HUES48 (cell line): ENCODE measurements around the gene FASTK.
"Not testable (repeated sequence)": the region's sequence is repeated elsewhere in the genome, so short reads cannot be mapped to it uniquely, and the experiment has no call there.

Experiments
- H3K27ac ChIP-seq: one replicate; pipeline ENCODE4 v1.7.0; 2013; ENCODE audit warnings: low read depth, low read length, inconsistent platforms
- H3K27me3 ChIP-seq: 2 replicates; pipeline ENCODE4 v1.6.1; 2013; ENCODE audit warnings: mild to moderate bottlenecking, low read length; ENCODE audit not compliant: control insufficient read depth, insufficient read depth
- H3K36me3 ChIP-seq: 2 replicates; pipeline ENCODE4 v1.6.1; 2013; ENCODE audit warnings: low read length; ENCODE audit not compliant: control insufficient read depth, insufficient read depth
- H3K4me1 ChIP-seq: 2 replicates; pipeline ENCODE4 v1.6.1; 2013; ENCODE audit warnings: mild to moderate bottlenecking, low read length; ENCODE audit not compliant: control insufficient read depth, insufficient read depth
- H3K4me3 ChIP-seq: 2 replicates; pipeline ENCODE4 v1.5.1; 2013; ENCODE audit warnings: mild to moderate bottlenecking, low read depth, low read length
- H3K9ac ChIP-seq: 2 replicates; pipeline ENCODE4 v1.6.1; 2013; ENCODE audit warnings: mild to moderate bottlenecking, low read depth, low read length, moderate library complexity
- H3K9me3 ChIP-seq: 2 replicates; pipeline ENCODE4 v1.6.1; 2013; ENCODE audit warnings: low read length; ENCODE audit not compliant: control insufficient read depth, insufficient read depth

The FASTK gene

GRCh38 chr7:151028131-151028947 is 52.3 kb downstream of the FASTK start, which contains the start of gene ABCB8:
TSS of gene ABCB8 (plus strand) at chr7:151028450. CDS start at chr7:151028516, 66 bp downstream.
- Histone ChIP-seq H3K27ac (peak within 1 kb of the TSS; percentile 82), H3K9me3 (no peaks in the 10 kb centered on the region), H3K27me3 (no peaks in the 10 kb centered on the region), H3K4me1 (peaks cover 6% of the 10 kb centered on the region), H3K36me3 (no peaks in the 10 kb centered on the region), H3K4me3 (peak within 1 kb of the TSS; percentile 92), H3K9ac (no peak within 1 kb of the TSS; the same call in 1 of the 2 replicates)

- Histone ChIP-seq H3K4me3 (peak overlapping the region; percentile 63), H3K27ac (peak overlapping the region; percentile 71)
- H3K9me3 ChIP-seq, H3K27me3 ChIP-seq, H3K36me3 ChIP-seq, H3K9ac ChIP-seq, H3K4me1 ChIP-seq: not testable (repeated sequence)
These were observed 52.9 kb downstream of the FASTK start for GRCh38 chr7:151027728-151028130.

- Histone ChIP-seq H3K4me3 (peak overlapping the region; percentile 63), H3K27ac (peak overlapping the region; percentile 71)
- H3K9me3 ChIP-seq, H3K9ac ChIP-seq, H3K27me3 ChIP-seq, H3K4me1 ChIP-seq, H3K36me3 ChIP-seq: not testable (repeated sequence)
These were observed 53.6 kb downstream of the FASTK start for GRCh38 chr7:151026771-151027727.
